ENCODE results near the gene CACNB2. TPM values are rescaled to one million over a fixed set of nuclear protein-coding genes. Genes with fewer than 3 reads are reported as not detected.
"Not testable (repeated sequence)": the region's sequence is repeated elsewhere in the genome, so short reads cannot be mapped to it uniquely, and the experiment has no call there.

The CACNB2 gene
- total and polyA plus RNA-seq, 2 of the 13 experiments (the other 11 are each of a cell fraction or from before 2014, with no cell fraction given): not detected

DNA sequence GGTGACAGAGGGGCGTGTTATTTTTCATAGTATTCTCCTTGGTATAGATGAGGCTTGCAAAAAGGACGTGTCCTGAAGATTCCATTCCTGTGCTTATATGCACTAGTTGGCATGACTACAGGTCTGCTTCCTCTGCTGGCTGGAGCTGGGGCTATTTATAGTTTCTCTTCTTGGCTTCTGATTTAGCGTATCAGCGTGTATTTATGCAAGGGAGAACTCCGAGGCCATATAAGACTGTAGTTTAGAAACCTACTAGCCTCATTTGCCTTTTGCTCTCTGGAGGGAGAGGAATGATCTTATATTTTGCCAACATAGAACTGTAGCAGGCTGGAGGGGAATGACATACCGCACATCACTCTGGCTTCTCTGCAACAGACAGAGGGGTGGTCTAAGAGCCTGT, 39.7 kb downstream of the CACNB2 start (continued):
- TF ChIP-seq ARHGAP35 (CRISPR knock-in tag; IDR thresholded peaks at IDR 0.05; ENCODE audit: borderline replicate concordance) (no peak), FOXA1 (IDR thresholded peaks at IDR 0.05) (no peak), FOXA1 (CRISPR knock-in tag; IDR thresholded peaks at IDR 0.05) (no peak), ZNF18 (CRISPR knock-in tag; IDR thresholded peaks at IDR 0.05; ENCODE audit: insufficient replicate concordance) (no peak), ZHX2 (IDR thresholded peaks at IDR 0.05; ENCODE audit: low read depth) (no peak), ZHX2 (CRISPR knock-in tag; IDR thresholded peaks at IDR 0.05; ENCODE audit: borderline replicate concordance) (no peak), HDAC6 (IDR thresholded peaks at IDR 0.05; ENCODE audit: low read depth, low read length) (no peak)
- TF ChIP-seq, protein P1, sequence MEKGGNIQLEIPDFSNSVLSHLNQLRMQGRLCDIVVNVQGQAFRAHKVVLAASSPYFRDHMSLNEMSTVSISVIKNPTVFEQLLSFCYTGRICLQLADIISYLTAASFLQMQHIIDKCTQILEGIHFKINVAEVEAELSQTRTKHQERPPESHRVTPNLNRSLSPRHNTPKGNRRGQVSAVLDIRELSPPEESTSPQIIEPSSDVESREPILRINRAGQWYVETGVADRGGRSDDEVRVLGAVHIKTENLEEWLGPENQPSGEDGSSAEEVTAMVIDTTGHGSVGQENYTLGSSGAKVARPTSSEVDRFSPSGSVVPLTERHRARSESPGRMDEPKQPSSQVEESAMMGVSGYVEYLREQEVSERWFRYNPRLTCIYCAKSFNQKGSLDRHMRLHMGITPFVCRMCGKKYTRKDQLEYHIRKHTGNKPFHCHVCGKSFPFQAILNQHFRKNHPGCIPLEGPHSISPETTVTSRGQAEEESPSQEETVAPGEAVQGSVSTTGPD (CRISPR knock-in tag; IDR thresholded peaks at IDR 0.05): no peak

- H3K79me2 ChIP-seq (ENCODE audit: insufficient read depth, low read length); DNase-seq (ENCODE audit: low spot score); in situ Hi-C loops (cut with HindIII; ENCODE audit: extremely low pct_ligation_motif_present, low pct_unique_long_range_greater_than_20kb); ATAC-seq; H2AFZ ChIP-seq (ENCODE audit: low read length); H3K9ac ChIP-seq (ENCODE audit: insufficient read depth, low read depth, low read length); FAIRE-seq; BruUV-seq (replicated peaks); H3K4me2 ChIP-seq (ENCODE audit: low read depth, low read length); H3K9me3 ChIP-seq (ENCODE audit: low read length); H3K36me3 ChIP-seq (replicated peaks in 1 of 2; ENCODE audit: control insufficient read depth in 1 of 2, insufficient read depth in 2 of 2, low read length in 2 of 2); H3K4me3 ChIP-seq (replicated peaks in 1 of 3; ENCODE audit: insufficient read depth in 1 of 3, low read depth in 2 of 3, low read length in 3 of 3); H3K27ac ChIP-seq (ENCODE audit: extremely low read length, insufficient read depth, low read length); CTCF ChIA-PET (ENCODE audit: low intra/inter-chr PET ratio, low total read pairs); H4K20me1 ChIP-seq (ENCODE audit: insufficient read depth, low read length); intact Hi-C loops (cut with micrococcal nuclease; ENCODE audit: unreplicated experiment); H3K4me1 ChIP-seq (ENCODE audit: insufficient read depth, low read length); POLR2A ChIA-PET: not testable (repeated sequence)
- 25% methylated on average over 5 of the region's 5 CpGs for WGBS (ENCODE audit: low lambda C conversion rate)
- H3K27me3 ChIP-seq (ENCODE audit: control insufficient read depth in 1 of 2, insufficient read depth in 2 of 2, low read length in 2 of 2): peaks cover 0 to 16% of the 10 kb centered on the region in 2 experiments; a peak in 2 of 5 replicates
Observed at GRCh38 chr10:18181382-18181781, 41.2 kb downstream of the CACNB2 start.
